Muscle layer of colon (tissue), 2 donors: ENCODE data around the gene PRMT2.

ENCODE experiments used
- H3K27ac ChIP-seq: one replicate; pipeline ENCODE4 v1.7.0; 2013; ENCODE audit warnings: low read depth, mild to moderate bottlenecking, low read length, moderate library complexity
- H3K27me3 ChIP-seq, 2 donors: one replicate each; pipeline ENCODE4 v1.7.0; 2013; ENCODE audit warnings: low read length in 2 of 2, mild to moderate bottlenecking in 2 of 2; ENCODE audit not compliant: insufficient read depth in 2 of 2, control insufficient read depth in 1 of 2
- H3K36me3 ChIP-seq: one replicate; pipeline ENCODE4 v1.7.0; 2013; ENCODE audit warnings: mild to moderate bottlenecking, low read length; ENCODE audit not compliant: insufficient read depth
- H3K4me1 ChIP-seq: one replicate; pipeline ENCODE4 v1.7.0; 2013; ENCODE audit warnings: mild to moderate bottlenecking, low read length; ENCODE audit not compliant: insufficient read depth
- H3K4me3 ChIP-seq, 2 donors: one replicate each; pipeline ENCODE4 v1.7.0; 2013; ENCODE audit warnings: low read length in 2 of 2, low read depth in 1 of 2, mild to moderate bottlenecking in 1 of 2, moderate library complexity in 1 of 2
- H3K9ac ChIP-seq: one replicate; pipeline ENCODE4 v1.7.0; 2013; ENCODE audit warnings: low read length
- H3K9me3 ChIP-seq: one replicate; pipeline ENCODE4 v1.7.0; 2013; ENCODE audit warnings: mild to moderate bottlenecking, low read length
- donor health status: abdominal sarcoma.
- donor health status: Adenocarcinoma of cecum.

Gene PRMT2

DNA sequence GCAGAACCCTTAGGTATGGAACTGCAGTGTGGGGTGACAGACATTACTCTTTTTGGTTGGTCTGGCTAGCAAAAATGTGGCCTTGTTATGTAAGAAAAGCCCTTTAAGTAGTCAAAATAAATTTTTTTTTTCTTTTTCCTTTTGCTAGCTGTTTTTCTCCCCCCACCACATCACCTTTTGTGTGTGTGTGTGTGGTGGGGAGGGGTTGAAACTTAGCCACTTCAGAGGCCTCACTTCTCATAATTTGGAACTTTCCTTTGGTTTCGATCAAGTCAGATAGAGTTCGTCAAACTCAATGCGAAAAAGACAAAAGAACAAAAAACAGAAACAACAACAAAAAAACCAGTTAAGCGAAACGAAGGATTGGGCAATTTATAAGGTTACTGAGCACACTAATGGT, 1.9 kb upstream of the PRMT2 start:
- no peak overlapping the region for H3K27ac ChIP-seq

DNA sequence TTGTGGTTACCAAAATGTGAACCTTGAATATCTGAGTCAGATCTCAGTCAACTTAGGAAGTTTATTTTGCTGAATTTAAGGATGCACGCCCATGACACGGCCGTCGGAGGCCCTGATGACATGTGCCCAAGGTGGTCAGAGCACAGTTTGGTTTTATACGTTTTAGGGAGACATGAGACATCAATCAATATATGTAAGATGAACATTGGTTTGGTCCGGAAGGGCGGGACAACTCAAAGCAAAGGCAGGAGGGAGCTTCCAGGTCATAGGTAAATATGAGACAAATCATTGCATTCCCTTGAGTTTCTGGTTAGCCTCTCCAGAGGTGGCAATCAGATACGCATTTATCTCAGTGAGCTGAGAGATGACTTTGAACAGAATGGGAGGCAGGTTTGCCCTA, 1.0 kb upstream of the PRMT2 start:
- no peaks in the 10 kb centered on the region for H3K27me3 ChIP-seq
- peak overlapping the region; percentile 61 for H3K9ac ChIP-seq
- peaks cover 30% of the 10 kb centered on the region for H3K4me1 ChIP-seq
- peaks cover 6% of the 10 kb centered on the region for H3K36me3 ChIP-seq
- H3K27ac ChIP-seq = peak overlapping the region; percentile 93
- H3K9me3 ChIP-seq = no peaks in the 10 kb centered on the region
- H3K4me3 ChIP-seq = peak overlapping the region; percentile 95 to 96

More for the DNA sequence above, 1.9 kb upstream of the PRMT2 start:
- Histone ChIP-seq H3K9ac (no peak overlapping the region), H3K27me3 (no peaks in the 10 kb centered on the region), H3K4me1 (peaks cover 26% of the 10 kb centered on the region), H3K4me3 (no peak overlapping the region), H3K36me3 (peaks cover 6% of the 10 kb centered on the region), H3K9me3 (no peaks in the 10 kb centered on the region)

DNA sequence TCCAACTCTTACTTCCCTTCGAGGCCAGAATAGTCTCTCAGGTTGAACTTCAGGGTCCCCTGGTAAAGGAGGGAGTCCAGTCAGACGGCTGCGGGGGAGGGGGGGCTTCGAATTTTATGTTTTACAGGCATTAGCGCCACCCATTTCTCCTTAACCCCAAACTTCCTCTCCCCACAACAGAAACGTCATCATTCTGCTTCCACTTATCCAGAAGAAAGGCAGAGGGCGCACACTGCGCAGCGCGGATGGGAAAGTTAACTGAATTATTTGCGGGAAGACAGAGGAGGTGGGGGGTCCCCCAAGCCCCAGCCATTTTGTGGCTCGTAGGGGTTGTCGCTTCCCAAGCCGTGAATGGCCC, 529 bp upstream of the PRMT2 start:
- Histone ChIP-seq H3K36me3 (peaks cover 6% of the 10 kb centered on the region), H3K9me3 (no peaks in the 10 kb centered on the region), H3K4me3 (peak overlapping the region; percentile 95 to 96), H3K4me1 (peaks cover 34% of the 10 kb centered on the region), H3K27ac (peak overlapping the region; percentile 93), H3K9ac (peak overlapping the region; percentile 61), H3K27me3 (no peaks in the 10 kb centered on the region)

DNA sequence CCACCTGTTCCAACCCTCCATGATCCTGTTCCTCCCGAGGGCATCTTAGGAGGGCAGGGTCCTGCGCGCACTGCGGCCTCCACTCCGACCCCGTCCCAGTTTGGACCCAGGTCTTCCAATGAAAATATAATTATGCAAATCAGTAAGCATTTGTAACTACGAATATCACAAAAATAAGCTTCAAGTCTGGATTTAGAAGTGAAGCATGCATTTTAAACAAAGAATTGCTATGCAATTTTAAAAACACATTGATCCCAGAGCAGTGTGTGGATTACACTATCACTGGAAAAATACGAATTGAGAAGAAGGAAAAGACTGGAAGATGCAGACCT, 673 bp downstream of the PRMT2 start:
- Histone ChIP-seq H3K9me3 (no peaks in the 10 kb centered on the region), H3K36me3 (peaks cover 10% of the 10 kb centered on the region), H3K4me1 (peaks cover 34% of the 10 kb centered on the region), H3K27me3 (no peaks in the 10 kb centered on the region), H3K27ac (peak overlapping the region; percentile 93), H3K9ac (peak overlapping the region; percentile 61), H3K4me3 (peak overlapping the region; percentile 95 to 96)

DNA sequence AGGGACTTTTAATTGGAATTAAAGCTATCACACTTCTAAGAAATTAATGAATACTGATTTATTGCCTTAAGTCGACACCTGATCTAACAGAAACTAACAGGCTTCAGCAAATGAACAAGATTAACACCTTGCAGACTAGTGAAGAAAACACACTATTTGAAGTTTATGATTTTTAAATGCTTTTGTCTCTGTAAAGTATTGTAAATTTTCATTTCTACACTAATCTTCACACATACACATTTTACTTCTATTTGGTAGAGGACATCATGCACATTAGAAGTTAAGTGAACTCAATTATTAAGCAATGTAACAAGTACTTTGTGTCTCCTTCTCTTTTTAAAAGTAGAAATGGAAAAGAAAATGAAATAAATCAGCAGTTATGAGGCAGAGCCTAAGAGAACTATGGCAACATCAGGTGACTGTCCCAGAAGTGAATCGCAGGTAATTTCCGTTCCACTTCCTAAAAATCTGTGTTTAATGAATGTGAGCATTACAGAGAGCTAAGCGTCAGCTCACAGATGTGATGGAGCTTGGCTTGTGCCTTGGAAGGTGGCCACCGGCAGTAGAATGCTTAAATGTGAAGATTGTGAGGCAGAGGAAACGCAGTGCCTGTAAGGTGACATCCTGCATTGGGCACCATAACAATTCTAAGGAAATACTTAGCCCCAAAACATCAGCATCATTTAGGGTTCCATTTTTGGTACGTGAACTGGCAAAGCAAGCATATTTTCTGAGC, 1.2 kb downstream of the PRMT2 start:
- H3K4me1 ChIP-seq = peaks cover 34% of the 10 kb centered on the region
- no peaks in the 10 kb centered on the region for H3K9me3 ChIP-seq
- H3K27me3 ChIP-seq = no peaks in the 10 kb centered on the region
- peak overlapping the region; percentile 34 for H3K9ac ChIP-seq
- no peak overlapping the region for H3K27ac ChIP-seq
- H3K4me3 ChIP-seq = peak overlapping the region in 1 of 2 donors; percentile 95
- peaks cover 16% of the 10 kb centered on the region for H3K36me3 ChIP-seq

DNA sequence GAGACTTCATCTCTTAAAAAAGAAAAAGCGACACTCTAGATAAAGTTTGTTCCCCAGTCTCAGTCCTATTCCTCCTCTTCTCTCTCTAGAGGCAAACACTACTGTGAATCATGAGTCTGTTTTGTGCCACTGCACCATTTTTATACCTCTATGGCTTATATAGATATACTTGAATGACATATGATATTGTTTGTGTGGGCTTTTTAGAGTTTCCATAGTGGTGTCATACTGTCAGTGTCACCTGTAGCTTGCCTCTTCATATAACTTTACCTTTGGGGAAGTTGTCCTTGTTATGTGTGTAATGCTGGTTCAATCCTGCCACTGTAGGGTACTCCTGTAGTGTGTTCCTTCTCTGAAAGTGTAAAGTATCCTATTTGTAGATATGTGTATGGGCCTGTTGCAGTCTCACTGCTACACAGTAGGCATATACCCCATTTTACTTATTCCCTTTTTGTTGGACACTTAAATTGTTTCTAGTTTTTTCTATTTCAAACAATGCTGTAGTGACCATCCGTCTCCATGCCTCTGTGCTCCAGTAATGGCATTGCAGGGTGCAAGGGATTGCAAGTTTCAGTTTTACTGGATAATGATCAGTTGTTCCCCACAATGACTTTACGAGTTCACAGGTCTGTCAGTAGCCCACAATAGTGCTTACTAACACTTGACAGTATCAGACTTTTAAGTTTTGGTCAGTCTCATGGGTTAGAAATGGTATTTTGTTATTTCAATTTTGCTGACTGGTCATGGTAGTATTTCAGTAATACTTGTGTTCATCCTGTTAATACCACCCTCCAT, 2.7 kb downstream of the PRMT2 start:
- Histone ChIP-seq H3K27ac (peak overlapping the region; percentile 30), H3K9ac (no peak overlapping the region), H3K36me3 (peaks cover 20% of the 10 kb centered on the region), H3K27me3 (no peaks in the 10 kb centered on the region), H3K4me1 (peaks cover 34% of the 10 kb centered on the region), H3K9me3 (no peaks in the 10 kb centered on the region), H3K4me3 (peak overlapping the region in 1 of 2 donors; percentile 29)

DNA sequence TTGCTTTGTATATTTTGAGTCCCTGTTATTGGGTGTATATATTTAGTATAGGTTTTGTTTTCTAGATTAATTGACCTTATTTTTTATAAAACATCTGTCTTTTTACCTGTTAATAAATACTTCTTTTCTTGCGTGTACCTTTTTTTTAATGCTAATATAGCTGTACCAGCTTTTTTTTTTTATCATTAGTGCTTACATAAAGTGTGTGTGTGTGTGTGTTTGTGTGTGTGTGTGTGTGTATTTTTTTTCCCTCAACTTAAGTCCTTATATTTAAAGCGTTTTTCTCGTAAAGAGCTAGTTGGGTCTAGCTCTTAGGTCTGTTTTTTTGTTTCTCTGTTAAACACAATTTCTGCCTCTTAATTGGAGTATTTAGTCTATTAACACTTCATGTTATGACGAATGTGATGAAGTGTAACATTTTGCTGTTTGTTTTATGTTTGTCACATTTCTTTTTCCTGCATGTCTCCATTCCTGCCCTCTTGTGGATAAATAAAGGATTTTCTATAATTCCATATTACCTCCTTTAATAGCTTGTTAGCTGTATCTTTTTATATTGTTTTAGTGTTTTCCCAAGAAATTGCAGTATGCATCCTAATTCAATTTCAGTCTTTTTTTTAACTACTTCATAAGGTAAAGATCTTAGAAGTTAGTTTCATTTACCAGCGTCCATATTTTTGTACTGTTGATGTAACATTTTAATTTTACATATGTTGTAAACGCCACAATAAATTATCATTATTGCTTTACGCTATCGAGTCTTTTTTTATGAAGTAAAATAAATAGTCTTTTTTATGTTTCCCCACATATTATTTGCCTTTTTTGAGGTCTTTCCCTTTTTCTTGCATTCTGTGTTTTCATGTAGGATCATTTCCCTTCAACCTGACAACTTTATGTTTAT, 4.3 kb downstream of the PRMT2 start:
- H3K9ac ChIP-seq = no peak overlapping the region
- peaks cover 29% of the 10 kb centered on the region for H3K4me1 ChIP-seq
- H3K27me3 ChIP-seq = no peaks in the 10 kb centered on the region
- no peak overlapping the region for H3K27ac ChIP-seq
- no peaks in the 10 kb centered on the region for H3K9me3 ChIP-seq
- H3K4me3 ChIP-seq = no peak overlapping the region
- peaks cover 33% of the 10 kb centered on the region for H3K36me3 ChIP-seq

DNA sequence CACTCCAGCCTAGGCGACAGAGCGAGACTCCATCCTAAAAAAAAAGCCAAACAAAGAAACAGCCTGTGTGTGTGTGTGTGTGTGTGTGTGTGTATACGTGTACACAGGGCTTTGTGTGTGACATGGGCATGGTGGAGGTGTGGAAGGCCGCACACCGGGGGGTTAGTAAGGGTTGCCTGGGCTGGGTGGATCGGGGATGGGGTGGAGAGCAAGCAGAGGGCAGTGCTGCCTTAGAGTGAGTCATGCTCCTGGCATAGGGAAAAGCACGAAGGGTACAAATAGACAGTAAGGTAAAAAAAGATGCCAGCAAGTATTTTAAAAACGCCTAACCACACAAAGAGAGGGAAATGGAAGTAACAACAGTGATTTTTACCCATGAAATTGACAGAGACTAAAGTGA, 6.2 kb downstream of the PRMT2 start:
- no peak overlapping the region for H3K4me3 ChIP-seq
- H3K9me3 ChIP-seq = no peaks in the 10 kb centered on the region
- no peaks in the 10 kb centered on the region for H3K27me3 ChIP-seq
- H3K4me1 ChIP-seq = peaks cover 24% of the 10 kb centered on the region
- H3K36me3 ChIP-seq = peaks cover 46% of the 10 kb centered on the region
- H3K9ac ChIP-seq = no peak overlapping the region
- H3K27ac ChIP-seq = no peak overlapping the region

DNA sequence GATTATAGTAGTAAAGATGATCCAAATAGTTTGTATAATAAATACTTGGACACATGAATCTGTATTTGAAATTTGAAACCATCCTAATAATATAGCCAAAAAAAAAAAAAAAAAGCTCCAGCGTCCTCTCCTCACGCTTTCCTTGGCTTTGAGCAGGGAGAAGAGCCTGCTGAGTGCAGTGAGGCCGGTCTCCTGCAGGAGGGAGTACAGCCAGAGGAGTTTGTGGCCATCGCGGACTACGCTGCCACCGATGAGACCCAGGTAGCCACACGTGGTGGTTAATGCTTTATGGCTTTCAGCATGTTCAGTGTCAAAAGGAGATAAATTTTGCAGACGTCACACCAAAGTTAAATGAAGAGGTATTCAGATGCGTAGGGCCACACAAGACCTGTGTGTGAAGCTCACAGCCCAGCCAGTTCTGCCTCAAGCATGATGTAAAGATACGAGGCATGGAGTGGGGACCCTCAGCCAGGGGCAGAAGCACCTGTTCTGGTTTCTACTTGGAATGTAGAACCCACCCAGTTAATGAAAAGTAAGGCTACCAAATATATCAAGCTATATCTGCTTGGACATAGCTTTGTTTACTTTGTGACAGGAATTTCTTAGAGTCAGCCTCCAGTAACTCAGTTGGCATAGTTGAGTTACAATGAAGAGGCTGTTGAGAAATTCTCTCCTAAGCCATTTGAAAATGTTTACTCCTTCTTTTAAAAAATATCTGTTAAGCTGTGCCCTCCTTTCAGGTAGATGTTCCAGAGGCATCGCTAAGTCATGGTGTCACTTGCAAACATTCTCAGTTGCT, 8.1 kb downstream of the PRMT2 start:
- H3K27ac ChIP-seq = no peak overlapping the region
- H3K36me3 ChIP-seq = peaks cover 53% of the 10 kb centered on the region
- no peaks in the 10 kb centered on the region for H3K27me3 ChIP-seq
- H3K9ac ChIP-seq = no peak overlapping the region
- no peak overlapping the region for H3K4me3 ChIP-seq
- H3K9me3 ChIP-seq = no peaks in the 10 kb centered on the region
- peaks cover 8% of the 10 kb centered on the region for H3K4me1 ChIP-seq

DNA sequence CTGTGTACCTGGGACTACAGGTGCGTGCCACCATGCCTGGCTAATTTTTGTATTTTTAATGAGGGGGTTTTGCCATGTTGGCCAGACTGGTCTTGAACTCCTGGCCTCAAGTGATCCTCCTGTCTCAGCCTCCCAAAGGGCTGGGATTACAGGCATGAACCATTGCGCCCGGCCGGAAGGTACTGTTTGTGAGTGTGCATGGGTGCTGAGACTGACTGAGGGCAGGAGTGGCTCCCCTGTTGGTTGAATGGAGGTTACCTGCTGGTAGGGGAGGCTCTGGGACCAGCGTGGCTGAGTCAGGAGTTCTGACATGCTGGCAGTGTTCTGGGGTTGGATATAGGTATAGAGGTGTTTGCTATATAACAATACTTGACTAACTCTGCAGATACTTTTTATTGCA, 10.4 kb downstream of the PRMT2 start:
- no peaks in the 10 kb centered on the region for H3K9me3 ChIP-seq

More for the DNA sequence above, 10.4 kb downstream of the PRMT2 start:
- Histone ChIP-seq H3K27me3 (no peaks in the 10 kb centered on the region), H3K9ac (no peak overlapping the region), H3K4me3 (no peak overlapping the region), H3K4me1 (no peaks in the 10 kb centered on the region), H3K36me3 (peaks cover 73% of the 10 kb centered on the region), H3K27ac (no peak overlapping the region)
